Subcutaneous adipose tissue (tissue), 4 donors: Measurements from ENCODE around the gene CTDSP2. TPM values are rescaled to one million over a fixed set of nuclear protein-coding genes. Genes with fewer than 3 reads are reported as not detected.

ENCODE experiments used
- CTCF ChIP-seq: fragments of 450-650 bp; IDR thresholded peaks from one replicate; pipeline ENCODE4 v1.5.1; 2016; ENCODE audit warnings: low read depth, mild to moderate bottlenecking, control low read depth, antibody characterized with exemption, moderate library complexity
- small RNA-seq: library from RNA; depleted of rRNA; stranded (forward); fragments of <200 nt; gene quantifications from one replicate; pipeline ENCODE3, GENCODE V24; 2016
- total RNA-seq, 4 donors: library from RNA; depleted of rRNA; stranded (reverse); fragments of >200 nt; gene quantifications; one replicate each; pipeline ENCODE4 v1.1.0, GENCODE V29; 2016

The CTDSP2 gene
- total RNA-seq, 4 donors from 2014 or later, result 126 to 167 (median 139) TPM

DNA sequence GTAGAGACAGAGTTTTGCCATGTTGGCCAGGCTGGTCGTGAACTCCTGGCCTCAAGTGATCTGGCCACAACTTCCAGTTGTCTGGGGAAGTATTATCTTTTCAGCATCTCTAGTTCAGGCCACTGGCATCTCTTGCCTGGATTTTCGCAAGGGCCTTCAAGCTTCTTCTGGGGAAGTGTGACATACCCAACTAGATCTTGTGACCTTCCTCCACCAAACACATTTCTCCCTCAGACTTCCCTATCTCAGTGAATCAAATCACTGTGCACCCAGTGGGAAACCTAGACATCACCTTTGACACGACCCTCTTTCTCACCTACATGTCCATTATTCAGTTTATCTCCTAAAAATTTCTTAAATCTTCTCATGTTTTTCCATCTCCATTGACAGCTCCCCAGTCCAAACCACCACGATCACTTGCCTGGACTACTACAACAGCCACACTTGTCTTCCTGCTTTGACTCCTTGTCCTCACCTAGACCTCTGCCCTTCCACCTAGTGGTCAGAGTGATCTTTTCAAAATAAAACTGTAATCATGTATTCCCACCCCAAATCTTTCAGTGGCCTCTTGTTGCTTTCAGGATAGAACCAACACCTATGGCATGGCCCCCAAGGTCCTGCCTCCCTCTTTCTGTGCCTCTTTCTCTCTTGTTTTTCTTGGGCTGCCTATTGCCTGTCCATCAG is 70.8 kb downstream of the CTDSP2 start:
- TF ChIP-seq CTCF, result no peak

- TF ChIP-seq CTCF, result no peak
Observed at GRCh38 chr12:57775044-57775443, 71.5 kb downstream of the CTDSP2 start.

DNA sequence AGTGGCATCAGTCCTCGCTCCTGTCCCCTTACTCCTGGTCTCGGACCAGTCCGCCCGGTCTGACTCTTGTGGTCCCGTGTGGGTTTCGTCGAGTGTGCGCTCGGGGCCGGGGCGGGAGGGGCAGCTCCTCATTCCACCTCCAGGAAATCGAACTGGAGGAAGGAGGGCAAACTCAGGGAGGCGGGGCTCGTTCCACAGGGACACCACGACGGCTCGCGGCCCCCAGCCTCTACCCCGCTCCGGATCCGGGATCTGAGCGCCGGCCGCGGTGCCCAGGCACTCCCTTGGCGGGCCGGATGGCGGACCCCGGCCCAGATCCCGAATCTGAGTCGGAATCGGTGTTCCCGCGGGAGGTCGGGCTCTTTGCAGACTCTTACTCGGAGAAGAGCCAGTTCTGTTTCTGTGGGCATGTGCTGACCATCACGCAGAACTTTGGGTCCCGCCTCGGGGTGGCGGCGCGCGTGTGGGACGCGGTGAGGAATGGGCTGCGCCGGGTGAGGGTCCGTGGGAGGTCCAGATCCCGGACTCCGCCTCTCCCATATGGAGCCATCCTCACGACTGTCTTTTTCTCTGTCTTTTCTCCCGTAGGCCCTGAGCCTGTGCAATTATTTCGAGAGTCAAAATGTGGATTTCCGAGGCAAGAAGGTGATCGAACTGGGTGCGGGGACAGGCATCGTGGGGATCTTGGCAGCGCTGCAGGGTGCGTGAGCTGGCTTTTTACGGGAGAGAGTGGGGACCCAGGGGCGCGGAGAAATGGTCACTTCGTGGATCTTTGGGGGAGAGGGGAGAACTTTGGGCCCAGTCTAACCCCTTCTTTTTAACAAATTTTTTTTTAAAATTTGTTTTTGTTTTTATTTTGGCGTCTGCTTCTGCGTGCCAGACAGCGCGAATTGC is 73.9 kb downstream of the CTDSP2 start, which contains the start of gene EEF1AKMT3:
Gene EEF1AKMT3, plus strand, starts transcription at position 186 of the 894 bp plus-strand sequence. Its CDS starts 111 bp downstream, at position 297.
- no peak for TF ChIP-seq CTCF

GRCh38 chr12:57771873-57772428 is 74.6 kb downstream of the CTDSP2 start, which contains the start of gene METTL1:
Gene METTL1, minus strand, starts transcription at chr12:57772105. Its CDS starts 22 bp downstream, at chr12:57772083.
- no peak for TF ChIP-seq CTCF

GRCh38 chr12:57771236-57771872 is 75.2 kb downstream of the CTDSP2 start:
- TF ChIP-seq CTCF, result no peak

- TF ChIP-seq CTCF, result no peak
Observed at GRCh38 chr12:57770734-57771133, 75.8 kb downstream of the CTDSP2 start.

Small RNAs within 50 kb of the gene (small RNA-seq; reads per million reads assigned to genes)
- gene MIR26A2 (8.6 reads per million, percentile 88 among the genes with 10 or more reads in this experiment), gene RNU6-1083P (not detected)

Other genes with a start within 250 kb of the CTDSP2 start
- gene DTX3, start 241.9 kb downstream of the CTDSP2 start, total RNA-seq, result 1 to 10 TPM; 1.8 to 4.8 (median 4.0) TPM
- gene ARHGEF25, start 235.3 kb downstream of the CTDSP2 start, total RNA-seq, result 10 to 100 TPM in 1 of 4 donors, 1 to 10 TPM in 3; 2.1 to 13.6 (median 8.9) TPM
- gene B4GALNT1, start 213.5 kb downstream of the CTDSP2 start, total RNA-seq, result 1 to 10 TPM in 1 of 4 donors, under 1 TPM in 3; 0.17 to 3.4 (median 0.49) TPM
- 100 to 1,000 TPM; 120 to 390 (median 277) TPM for gene OS9, start 152.6 kb downstream of the CTDSP2 start, total RNA-seq
- gene AGAP2, start 108.0 kb downstream of the CTDSP2 start, total RNA-seq, result 1 to 10 TPM in 3 of 4 donors, under 1 TPM in 1; 0.49 to 2.8 (median 2.0) TPM
- gene TSPAN31, start 101.7 kb downstream of the CTDSP2 start, total RNA-seq, result 100 to 1,000 TPM in 1 of 4 donors, 10 to 100 TPM in 3; 52.8 to 116 (median 62.2) TPM
- 100 to 1,000 TPM in 1 of 4 donors, 10 to 100 TPM in 3; 66.3 to 104 (median 83.6) TPM for gene CDK4, start 94.4 kb downstream of the CTDSP2 start, total RNA-seq
- 10 to 100 TPM in 1 of 4 donors, 1 to 10 TPM in 3; 4.2 to 10.5 (median 5.2) TPM for gene MARCHF9, start 91.6 kb downstream of the CTDSP2 start, total RNA-seq
- gene CYP27B1, start 79.7 kb downstream of the CTDSP2 start, total RNA-seq, result under 1 TPM in 2 of 4 donors, not detected in 2; 0.17 to 0.44 TPM
- 10 to 100 TPM in 1 of 4 donors, 1 to 10 TPM in 3; 4.4 to 13.7 (median 6.2) TPM for gene METTL1, start 74.6 kb downstream of the CTDSP2 start, total RNA-seq
- 10 to 100 TPM; 10.3 to 14.6 (median 11.4) TPM for gene EEF1AKMT3, start 74.1 kb downstream of the CTDSP2 start, total RNA-seq
- gene TSFM, start 63.9 kb downstream of the CTDSP2 start, total RNA-seq, result 10 to 100 TPM; 16.7 to 26.0 (median 22.9) TPM
- gene AVIL, start 28.0 kb downstream of the CTDSP2 start, total RNA-seq, result 1 to 10 TPM; 1.8 to 7.5 (median 4.6) TPM
- 10 to 100 TPM; 12.9 to 44.6 (median 28.5) TPM for gene ATP23, start 94.8 kb upstream of the CTDSP2 start, total RNA-seq